DMS53 treated with DMSO at 0.1 percent for 48 hours (cell line): ENCODE data around the gene SLC22A2.
A peak's percentile ranks its signal among the peaks of the same experiment; 100 is the strongest.

Experiments used
- DNase-seq: peaks from one replicate; lab custom pipeline; 2025; ENCODE audit not compliant: unreplicated experiment; lab: John Stamatoyannopoulos, UW

Gene SLC22A2

GRCh38 chr6:160274871-160275510 is 16.4 kb upstream of the SLC22A2 start:
- DNase-seq, result no peak

GRCh38 chr6:160273750-160274149 is 15.1 kb upstream of the SLC22A2 start:
- no peak for DNase-seq

- no peak for DNase-seq
Measured at GRCh38 chr6:160273196-160273595, 14.6 kb upstream of the SLC22A2 start.

- DNase-seq, result no peak
Measured at GRCh38 chr6:160272707-160273106, 14.1 kb upstream of the SLC22A2 start.

GRCh38 chr6:160270347-160270746 is 11.7 kb upstream of the SLC22A2 start:
- DNase-seq, result no peak

GRCh38 chr6:160269771-160270170 is 11.2 kb upstream of the SLC22A2 start:
- DNase-seq, result no peak

GRCh38 chr6:160269023-160269521 is 10.5 kb upstream of the SLC22A2 start:
- DNase-seq, result no peak

GRCh38 chr6:160267102-160267501 is 8.5 kb upstream of the SLC22A2 start:
- no peak for DNase-seq

GRCh38 chr6:160265869-160266476 is 7.4 kb upstream of the SLC22A2 start:
- no peak for DNase-seq

- no peak for DNase-seq
Measured at GRCh38 chr6:160264061-160264612, 5.5 kb upstream of the SLC22A2 start.

- DNase-seq, result no peak
Measured at GRCh38 chr6:160263196-160263939, 4.7 kb upstream of the SLC22A2 start.

- no peak for DNase-seq
Measured at GRCh38 chr6:160261991-160262680, 3.5 kb upstream of the SLC22A2 start.

GRCh38 chr6:160260803-160261450 is 2.3 kb upstream of the SLC22A2 start:
- DNase-seq, result no peak

- no peak for DNase-seq
Measured at GRCh38 chr6:160260367-160260766, 1.7 kb upstream of the SLC22A2 start.

GRCh38 chr6:160259598-160259997 is 977 bp upstream of the SLC22A2 start:
- DNase-seq, result no peak

- DNase-seq, result no peak
Measured at GRCh38 chr6:160259143-160259425, 463 bp upstream of the SLC22A2 start.

GRCh38 chr6:160256445-160256844 is 2.2 kb downstream of the SLC22A2 start:
- no peak for DNase-seq

- DNase-seq, result peak; percentile 76
Measured at GRCh38 chr6:160254467-160255312, 3.9 kb downstream of the SLC22A2 start.

GRCh38 chr6:160253714-160254113 is 4.9 kb downstream of the SLC22A2 start:
- DNase-seq, result peak; percentile 74

- DNase-seq, result peak; percentile 43
Measured at GRCh38 chr6:160253292-160253691, 5.3 kb downstream of the SLC22A2 start.
